Right lobe of liver (tissue), 4 donors: Measurements from ENCODE around the gene SPRR1A.
"Not testable (repeated sequence)": the region's sequence is repeated elsewhere in the genome, so short reads cannot be mapped to it uniquely, and the experiment has no call there.

Experiments used
- CTCF ChIP-seq, 4 donors: fragments of 200-600 bp in 3 of 4; fragments of 450-650 bp in 1 of 4; IDR thresholded peaks; one replicate each; pipeline versions ENCODE4 v1.5.1 to v1.8.0; 2016 to 2022; ENCODE audit warnings: antibody characterized with exemption in 4 of 4, mild to moderate bottlenecking in 2 of 4
- POLR2A ChIP-seq: fragments of 450-650 bp; IDR thresholded peaks from one replicate; pipeline ENCODE4 v1.6.1; 2017; ENCODE audit warnings: antibody characterized with exemption, mild to moderate bottlenecking
- donor health status: DM: no; HTN: no; CAD: no.
- donor health status: DM: no; HTN: no; CAD: no.
- donor health status: DM: no; HTN: yes; CAD: no.

GRCh38 chr1:153021829-153022228, 37.9 kb downstream of the SPRR1A start:
- TF ChIP-seq CTCF (IDR thresholded peaks at IDR 0.05); POLR2A: not testable (repeated sequence)
